SK-N-SH (cell line): ENCODE data around the gene MRGPRX3. TPM values are rescaled to one million over a fixed set of nuclear protein-coding genes. Genes with fewer than 3 reads are reported as not detected.
A peak's percentile ranks its signal among the peaks of the same experiment; 100 is the strongest.
"Not testable (repeated sequence)": the region's sequence is repeated elsewhere in the genome, so short reads cannot be mapped to it uniquely, and the experiment has no call there.

Experiments used
- CTCF ChIA-PET: fragments of 300-600, 350-600 bp; formaldehyde crosslinking; extraction: SDS; loops from one replicate; lab custom pipeline; 2021; lab: Yijun Ruan, JAX
- POLR2A ChIA-PET: fragments of 350-600 bp; sonication (Branson Sonifier 250); formaldehyde crosslinking; extraction: SDS; loops from one replicate; lab custom pipeline; 2020; ENCODE audit warnings: antibody characterized with exemption, inconsistent platforms; lab: Yijun Ruan, JAX
- DNase-seq: peaks from one replicate; pipeline ENCODE4 v3.0.0; 2012
- H2AFZ ChIP-seq: fragments of 200-600 bp; sonication (generic); 2 replicates; pipeline ENCODE4 v1.8.1; 2016; ENCODE audit warnings: antibody characterized with exemption, mild to moderate bottlenecking, low read depth
- H3F3A ChIP-seq: fragments of 200-600 bp; sonication (generic); replicated peaks from 2 replicates; pipeline ENCODE3; 2016; ENCODE audit warnings: antibody characterized with exemption, mild to moderate bottlenecking; ENCODE audit not compliant: insufficient read depth
- H3K27ac ChIP-seq, 2 experiments: fragments of 200-500 bp in 1 of 2; fragments of 200-600 bp in 1 of 2; sonication (Bioruptor generic) in 1 of 2; sonication (generic), shearing (Covaris generic) in 1 of 2; 2 replicates each; pipeline versions ENCODE4 v1.5.1 to v1.6.1; 2014 to 2016; ENCODE audit warnings: low read depth in 2 of 2, inconsistent platforms in 1 of 2, low read length in 1 of 2, mild to moderate bottlenecking in 1 of 2, mixed read lengths in 1 of 2
- H3K27me3 ChIP-seq: fragments of 200-600 bp; sonication (generic), shearing (Covaris generic); 2 replicates; pipeline ENCODE4 v1.6.1; 2016; ENCODE audit warnings: mixed run types; ENCODE audit not compliant: insufficient read depth
- H3K36me3 ChIP-seq, 2 experiments: fragments of 200-500 bp in 1 of 2; fragments of 200-600 bp in 1 of 2; sonication (Bioruptor generic) in 1 of 2; sonication (generic) in 1 of 2; replicated peaks in 1 of 2; 2 replicates each; pipeline versions ENCODE3 to v1.5.1; 2014 to 2016; ENCODE audit warnings: low read length in 1 of 2, mild to moderate bottlenecking in 1 of 2; ENCODE audit not compliant: insufficient read depth in 2 of 2, control insufficient read depth in 1 of 2
- H3K4me1 ChIP-seq, 2 experiments: fragments of 200-500 bp in 1 of 2; fragments of 200-600 bp in 1 of 2; sonication (Bioruptor generic) in 1 of 2; sonication (generic), shearing (Covaris generic) in 1 of 2; 2 replicates each; pipeline versions ENCODE4 v1.5.1 to v1.6.1; 2014 to 2016; ENCODE audit warnings: low read depth in 1 of 2, low read length in 1 of 2, mixed run types in 1 of 2; ENCODE audit not compliant: insufficient read depth in 2 of 2, control insufficient read depth in 1 of 2
- H3K4me2 ChIP-seq: fragments of 200-600 bp; sonication (generic), shearing (Covaris generic); 2 replicates; pipeline ENCODE4 v1.6.1; 2017; ENCODE audit warnings: mixed run types
- H3K4me3 ChIP-seq, 2 experiments: fragments of 200-500 bp in 1 of 2; fragments of 200-600 bp in 1 of 2; sonication (Bioruptor generic) in 1 of 2; sonication (generic), shearing (Covaris generic) in 1 of 2; 2 replicates each; pipeline versions ENCODE4 v1.5.1 to v1.8.1; 2014 to 2016; ENCODE audit warnings: low read depth in 2 of 2, inconsistent platforms in 1 of 2, low read length in 1 of 2, mild to moderate bottlenecking in 1 of 2, mixed read lengths in 1 of 2, moderate library complexity in 1 of 2
- H3K79me2 ChIP-seq: fragments of 200-600 bp; sonication (generic); 2 replicates; pipeline ENCODE4 v1.8.1; 2017; ENCODE audit warnings: mild to moderate bottlenecking; ENCODE audit not compliant: insufficient read depth
- H3K9ac ChIP-seq: fragments of 200-600 bp; sonication (generic); 2 replicates; pipeline ENCODE4 v1.6.1; 2017; ENCODE audit warnings: mixed run types
- H3K9me2 ChIP-seq: fragments of 200-600 bp; sonication (generic); 2 replicates; pipeline ENCODE4 v1.6.1; 2017; ENCODE audit warnings: mixed run types
- H3K9me3 ChIP-seq: fragments of 200-600 bp; sonication (generic); 2 replicates; pipeline ENCODE4 v1.6.1; 2017; ENCODE audit warnings: mixed run types, mild to moderate bottlenecking, moderate library complexity
- H4K20me1 ChIP-seq: fragments of 200-600 bp; sonication (generic); 2 replicates; pipeline ENCODE4 v1.6.1; 2017; ENCODE audit warnings: mild to moderate bottlenecking, mixed run types; ENCODE audit not compliant: insufficient read depth
- EZH2phosphoT487 ChIP-seq: fragments of 200-600 bp; sonication (generic); IDR thresholded peaks from 2 replicates; pipeline ENCODE4 v1.6.1; 2017; ENCODE audit warnings: low read depth, mixed run types, mild to moderate bottlenecking, antibody characterized with exemption, moderate library complexity, borderline replicate concordance
- FOXJ3 ChIP-seq: sonication (generic); formaldehyde crosslinking; IDR thresholded peaks from 2 replicates; pipeline ENCODE4 v1.5.1; 2020; ENCODE audit warnings: mild to moderate bottlenecking, missing genetic modification reagents
- GABPA ChIP-seq: IDR thresholded peaks from 2 replicates; pipeline ENCODE4 v1.4.0; 2012; ENCODE audit warnings: low read depth, mild to moderate bottlenecking
- MXI1 ChIP-seq: IDR thresholded peaks from 2 replicates; pipeline ENCODE4 v1.6.1; 2012; ENCODE audit warnings: mild to moderate bottlenecking, low read depth, low read length, improper control_type of control experiment
- NFIC ChIP-seq: IDR thresholded peaks from 2 replicates; pipeline ENCODE4 v1.4.0; 2012; ENCODE audit warnings: borderline replicate concordance
- PBX3 ChIP-seq: IDR thresholded peaks from 2 replicates; pipeline ENCODE4; 2012
- RAD21 ChIP-seq: IDR thresholded peaks from 2 replicates; pipeline ENCODE4 v1.6.1; 2012; ENCODE audit warnings: mild to moderate bottlenecking, low read length
- RCOR1 ChIP-seq: fragments of 150-350 bp; IDR thresholded peaks from 2 replicates; pipeline ENCODE4 v1.6.1; 2017; ENCODE audit warnings: antibody characterized with exemption, low read length
- RFX5 ChIP-seq: IDR thresholded peaks from 2 replicates; pipeline ENCODE4 v1.6.1; 2012; ENCODE audit warnings: mild to moderate bottlenecking, improper control_type of control experiment, low read length
- SMC3 ChIP-seq: IDR thresholded peaks from 2 replicates; pipeline ENCODE4 v1.6.1; 2012; ENCODE audit warnings: low read depth, low read length, improper control_type of control experiment
- USF1 ChIP-seq: IDR thresholded peaks from 2 replicates; pipeline ENCODE4 v1.4.0; 2012; ENCODE audit warnings: low read depth, borderline replicate concordance
- YY1 ChIP-seq: IDR thresholded peaks from 2 replicates; pipeline ENCODE4 v1.4.0; 2012; ENCODE audit warnings: low read depth, mild to moderate bottlenecking
- WGBS: methylation state at CpG from one replicate; pipeline ENCODE4 v1.1.6; 2017; ENCODE audit warnings: low lambda C conversion rate; 5-methylcytosine and 5-hydroxymethylcytosine counted together
- polyA plus RNA-seq, 3 experiments: library from polyadenylated mRNA; depleted of rRNA; stranded (reverse); fragments of >200 nt; gene quantifications; 2 replicates each; pipeline ENCODE4 v1.2.3, GENCODE V29; 2012
- TF ChIP-seq, protein P1 (sequence below): fragments of 150-350 bp; IDR thresholded peaks from 2 replicates; pipeline ENCODE4 v1.6.1; 2017; ENCODE audit warnings: antibody characterized with exemption, low read length, low read depth, borderline replicate concordance
- TF ChIP-seq, protein P2 (sequence below): fragments of 200-600 bp; sonication (generic); IDR thresholded peaks from 2 replicates; pipeline ENCODE4 v1.6.1; 2017; ENCODE audit warnings: antibody characterized with exemption, mild to moderate bottlenecking, moderate library complexity

MRGPRX3 gene
- polyA plus RNA-seq, 1 of the 3 experiments (the other 2 are of a cell fraction): not detected

DNA sequence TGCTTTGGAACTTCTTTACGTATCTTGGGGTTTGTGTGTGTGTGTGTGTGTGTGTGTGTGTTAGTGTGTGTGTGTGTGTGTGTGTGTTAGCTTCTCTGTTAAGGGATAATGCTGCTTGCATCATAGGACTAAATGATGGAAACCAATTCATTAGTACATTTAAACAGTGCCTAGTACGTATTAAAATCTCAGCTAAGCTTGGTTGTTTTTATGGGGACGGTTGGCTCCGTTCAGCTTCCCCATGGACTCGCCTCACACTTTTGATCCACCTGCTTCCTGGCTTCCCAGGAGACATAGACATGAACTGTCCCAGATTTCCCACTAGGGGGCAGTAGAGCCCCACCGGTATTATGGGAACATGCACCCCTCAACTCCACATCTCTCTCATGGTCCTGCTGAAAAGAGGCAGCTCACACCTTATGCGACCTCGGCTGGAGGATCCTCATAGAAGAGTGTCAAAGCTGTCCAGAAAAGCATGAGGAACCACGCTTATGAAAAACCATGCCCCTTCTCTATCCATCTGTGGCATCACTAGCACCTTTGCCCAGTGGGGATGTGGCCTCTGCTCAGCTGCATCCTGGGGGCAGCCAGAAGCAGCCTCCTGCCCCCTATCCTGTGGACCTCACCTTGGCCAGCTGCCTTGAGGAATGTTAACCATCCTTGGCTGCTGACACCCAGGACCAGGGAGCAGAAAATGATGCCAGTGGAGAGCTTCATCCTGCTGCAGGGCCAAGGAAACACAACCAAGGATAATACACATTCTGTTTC lies 16.8 kb upstream of the MRGPRX3 start:
- Histone ChIP-seq H3K27me3 (peaks cover 9% of the 10 kb centered on the region; the same call in 1 of the 2 replicates), H3K36me3 (no peaks in the 10 kb centered on the region), H3K9me3 (no peaks in the 10 kb centered on the region), H3K4me2 (no peak overlapping the region), H3K79me2 (no peaks in the 10 kb centered on the region), H3K9ac (no peak overlapping the region), H3K4me3 (no peak overlapping the region; a peak in 1 of 4 replicates), H3K4me1 (no peaks in the 10 kb centered on the region), H3F3A (no peaks in the 10 kb centered on the region), H4K20me1 (no peaks in the 10 kb centered on the region), H2AFZ (no peak overlapping the region), H3K27ac (no peak overlapping the region), H3K9me2 (no peaks in the 10 kb centered on the region)
- peak; percentile 85 for DNase-seq
- CTCF ChIA-PET: interaction anchor here (0.6 to 3.9 kb wide), 91 partner anchors 9 to 762 kb away, joined by 3 to 78 read pairs (median 4); partner anchors contain the start of genes HPS5, IGSF22 and SAAL1
- POLR2A ChIA-PET: interaction anchor here (0.9 to 1.0 kb wide), 2 partner anchors 9 to 88 kb away, joined by 3 to 4 read pairs; partner anchors contain the start of gene SAAL1
- under 1% methylated on average over 9 of the region's 9 CpGs for WGBS
- TF ChIP-seq YY1 (no peak), SMC3 (peak; percentile 57), EZH2phosphoT487 (no peak), GABPA (no peak), USF1 (no peak), PBX3 (no peak), NFIC (no peak), MXI1 (no peak), RFX5 (no peak), FOXJ3 (no peak), RCOR1 (no peak), RAD21 (peak; percentile 89)
- TF ChIP-seq, protein P1, sequence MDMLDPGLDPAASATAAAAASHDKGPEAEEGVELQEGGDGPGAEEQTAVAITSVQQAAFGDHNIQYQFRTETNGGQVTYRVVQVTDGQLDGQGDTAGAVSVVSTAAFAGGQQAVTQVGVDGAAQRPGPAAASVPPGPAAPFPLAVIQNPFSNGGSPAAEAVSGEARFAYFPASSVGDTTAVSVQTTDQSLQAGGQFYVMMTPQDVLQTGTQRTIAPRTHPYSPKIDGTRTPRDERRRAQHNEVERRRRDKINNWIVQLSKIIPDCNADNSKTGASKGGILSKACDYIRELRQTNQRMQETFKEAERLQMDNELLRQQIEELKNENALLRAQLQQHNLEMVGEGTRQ: no peak
- TF ChIP-seq, protein P2, sequence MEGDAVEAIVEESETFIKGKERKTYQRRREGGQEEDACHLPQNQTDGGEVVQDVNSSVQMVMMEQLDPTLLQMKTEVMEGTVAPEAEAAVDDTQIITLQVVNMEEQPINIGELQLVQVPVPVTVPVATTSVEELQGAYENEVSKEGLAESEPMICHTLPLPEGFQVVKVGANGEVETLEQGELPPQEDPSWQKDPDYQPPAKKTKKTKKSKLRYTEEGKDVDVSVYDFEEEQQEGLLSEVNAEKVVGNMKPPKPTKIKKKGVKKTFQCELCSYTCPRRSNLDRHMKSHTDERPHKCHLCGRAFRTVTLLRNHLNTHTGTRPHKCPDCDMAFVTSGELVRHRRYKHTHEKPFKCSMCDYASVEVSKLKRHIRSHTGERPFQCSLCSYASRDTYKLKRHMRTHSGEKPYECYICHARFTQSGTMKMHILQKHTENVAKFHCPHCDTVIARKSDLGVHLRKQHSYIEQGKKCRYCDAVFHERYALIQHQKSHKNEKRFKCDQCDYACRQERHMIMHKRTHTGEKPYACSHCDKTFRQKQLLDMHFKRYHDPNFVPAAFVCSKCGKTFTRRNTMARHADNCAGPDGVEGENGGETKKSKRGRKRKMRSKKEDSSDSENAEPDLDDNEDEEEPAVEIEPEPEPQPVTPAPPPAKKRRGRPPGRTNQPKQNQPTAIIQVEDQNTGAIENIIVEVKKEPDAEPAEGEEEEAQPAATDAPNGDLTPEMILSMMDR: peak; percentile 91

- DNase-seq, CTCF ChIA-PET, H3K4me2 ChIP-seq, H3K9me2 ChIP-seq, H3F3A ChIP-seq, H3K4me3 ChIP-seq, POLR2A ChIA-PET, H3K27me3 ChIP-seq, H4K20me1 ChIP-seq, H3K79me2 ChIP-seq, H3K9ac ChIP-seq, H3K4me1 ChIP-seq, H3K36me3 ChIP-seq, H3K9me3 ChIP-seq, H3K27ac ChIP-seq, H2AFZ ChIP-seq: not testable (repeated sequence)
- WGBS: 41% methylated on average over 13 of the region's 20 CpGs
These were observed 11.0 kb upstream of the MRGPRX3 start for GRCh38 chr11:18121331-18121828.

- H3K27ac ChIP-seq, H3K4me2 ChIP-seq, H2AFZ ChIP-seq, H3K79me2 ChIP-seq, H3K9me2 ChIP-seq, H3K4me1 ChIP-seq, DNase-seq, H3K4me3 ChIP-seq, CTCF ChIA-PET, H3K9me3 ChIP-seq, H4K20me1 ChIP-seq, H3F3A ChIP-seq, H3K36me3 ChIP-seq, H3K27me3 ChIP-seq, POLR2A ChIA-PET, H3K9ac ChIP-seq: not testable (repeated sequence)
- WGBS: 51% methylated on average over 4 of the region's 4 CpGs
These were observed 1.3 kb upstream of the MRGPRX3 start for GRCh38 chr11:18131115-18131514.
